Endometrial microvascular endothelial cells (primary cell): ENCODE data around the gene HS6ST2. TPM values are rescaled to one million over a fixed set of nuclear protein-coding genes. Genes with fewer than 3 reads are reported as not detected.

Experiments
- in situ Hi-C: cut with HindIII; loops from 2 replicates; pipeline ENCODE4 v1.10.0; 2017; ENCODE audit warnings: low sequenced_read_pairs, low pct_unique_long_range_greater_than_20kb; ENCODE audit errors: inconsistent ontology term
- total RNA-seq: library from RNA; depleted of rRNA; stranded (reverse); fragments of >200 nt; gene quantifications from one replicate; pipeline ENCODE4 v1.2.3, GENCODE V29; 2015; ENCODE audit errors: inconsistent ontology term

Gene HS6ST2
- total RNA-seq, 1 donor from 2014 or later: not detected

DNA sequence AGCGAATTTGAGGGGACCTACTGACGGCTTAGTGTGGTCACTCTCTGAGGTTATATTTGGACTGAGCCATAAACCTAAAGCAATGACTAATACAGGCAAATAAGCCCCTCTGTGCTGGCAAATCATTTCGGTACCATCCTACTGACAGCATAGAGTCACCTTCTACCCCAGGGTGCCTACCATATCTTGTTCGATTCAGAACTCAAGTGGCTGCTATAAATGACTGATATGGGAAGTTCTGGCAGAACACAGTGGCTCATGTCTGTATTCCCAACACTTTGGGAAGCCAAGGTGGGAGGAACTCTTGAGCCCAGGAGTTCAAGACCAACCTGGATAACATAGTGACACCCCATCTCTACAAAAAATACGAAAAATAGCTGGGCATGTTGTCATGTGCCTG is 243.5 kb downstream of the HS6ST2 start:
- in situ Hi-C loops: no loop called here

DNA sequence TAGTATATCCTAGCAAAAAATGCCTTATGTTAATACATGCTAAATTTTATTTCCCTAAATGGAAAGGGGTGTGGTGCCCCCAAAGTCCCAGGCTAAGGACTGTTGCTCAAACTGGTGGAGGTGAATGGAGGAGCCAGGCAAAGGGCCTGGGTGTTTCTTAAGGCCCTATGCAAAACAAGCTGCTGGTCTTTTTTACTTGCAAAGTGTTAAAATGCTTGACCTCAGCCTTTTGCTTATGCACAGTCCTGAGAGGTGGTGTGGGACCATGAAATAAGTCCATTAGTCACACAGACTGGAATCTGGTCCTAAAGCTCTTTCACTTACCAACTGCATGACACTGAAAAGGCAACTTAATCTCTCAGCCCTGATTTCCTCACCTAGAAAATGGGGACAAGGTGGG is 246.1 kb downstream of the HS6ST2 start:
- in situ Hi-C loops: no loop called here

DNA sequence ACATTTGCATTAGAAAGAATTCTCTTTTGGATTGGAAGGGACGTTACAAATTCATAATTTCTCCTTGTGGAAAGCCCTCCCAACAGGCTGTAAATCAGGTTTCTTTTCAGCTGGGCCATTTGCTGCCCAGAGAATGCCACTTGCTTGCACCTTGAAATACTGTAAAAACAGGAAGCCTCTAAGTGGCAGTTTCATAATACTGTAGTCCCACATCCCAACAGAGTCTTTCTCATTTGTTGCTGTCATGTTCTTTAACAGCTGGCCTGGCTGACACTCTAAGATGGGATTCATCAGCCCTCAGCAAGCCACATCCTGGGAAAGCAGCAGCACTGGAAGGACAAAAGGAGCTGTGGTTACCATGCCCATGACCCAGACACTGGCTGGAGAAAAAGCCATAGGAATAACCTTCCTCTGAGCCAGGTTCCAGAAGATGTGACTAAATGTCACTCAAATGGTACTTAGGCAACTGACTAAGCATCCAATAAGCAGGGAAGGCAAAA is 247.7 kb downstream of the HS6ST2 start:
- in situ Hi-C loops: no loop called here

DNA sequence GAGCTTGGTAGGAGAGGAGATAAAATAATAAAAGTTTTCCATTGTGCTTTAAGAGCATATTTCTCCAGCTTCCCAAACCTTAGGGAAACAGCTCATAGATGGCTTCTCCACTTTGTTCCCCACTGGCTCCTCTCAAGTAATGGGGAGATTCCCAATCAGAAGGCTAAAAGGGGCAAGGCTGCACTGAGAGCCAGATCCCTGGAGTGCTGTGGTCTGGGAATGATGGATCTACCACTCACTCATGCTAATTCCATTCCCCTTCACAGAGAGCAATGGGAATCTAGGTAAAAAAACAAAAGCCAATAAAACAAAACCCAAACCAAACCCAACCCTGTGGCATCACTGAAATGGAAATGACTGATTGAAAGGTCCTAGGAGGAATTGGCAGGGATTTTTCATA is 249.9 kb downstream of the HS6ST2 start:
- in situ Hi-C loops: no loop called here

DNA sequence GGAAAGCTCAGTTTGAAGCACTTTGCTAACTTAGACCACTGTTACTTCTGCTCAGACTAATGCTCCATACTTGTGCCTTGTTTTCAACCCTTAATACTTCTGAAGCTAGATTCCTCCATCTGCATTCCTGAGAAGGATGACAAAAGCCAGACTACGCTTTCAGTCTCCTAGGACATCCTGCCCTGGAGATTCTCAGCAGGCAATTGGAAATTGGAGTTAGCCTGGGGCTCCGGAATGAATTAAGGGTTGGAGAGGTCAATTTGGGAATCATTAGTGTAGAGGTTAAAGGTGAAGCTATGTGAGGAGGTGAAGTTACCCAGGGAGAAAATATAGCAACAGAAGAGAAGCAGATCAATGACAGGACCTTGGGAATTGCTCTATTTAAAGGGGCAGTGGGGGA is 253.7 kb downstream of the HS6ST2 start:
- in situ Hi-C loops: no loop called here

DNA sequence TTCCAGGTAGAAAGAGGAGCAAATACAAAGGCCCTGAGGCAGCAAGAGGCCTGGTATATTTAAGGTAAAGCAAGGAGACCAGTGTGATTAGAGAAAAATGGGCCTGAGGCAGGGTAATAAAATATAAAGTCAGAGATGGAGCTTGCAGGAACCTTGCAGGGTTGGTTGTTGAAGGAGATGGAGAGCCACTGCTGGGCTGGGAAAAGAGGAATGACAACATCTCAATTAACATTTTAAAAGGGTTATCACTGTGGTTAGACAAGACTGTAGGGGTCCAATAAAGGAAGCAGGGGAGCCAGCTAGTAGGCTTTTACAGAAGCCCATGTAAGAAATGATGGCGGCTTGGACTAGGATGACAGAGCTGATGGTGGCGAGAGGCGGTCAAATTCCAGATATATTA is 264.0 kb downstream of the HS6ST2 start:
- in situ Hi-C loops: no loop called here

DNA sequence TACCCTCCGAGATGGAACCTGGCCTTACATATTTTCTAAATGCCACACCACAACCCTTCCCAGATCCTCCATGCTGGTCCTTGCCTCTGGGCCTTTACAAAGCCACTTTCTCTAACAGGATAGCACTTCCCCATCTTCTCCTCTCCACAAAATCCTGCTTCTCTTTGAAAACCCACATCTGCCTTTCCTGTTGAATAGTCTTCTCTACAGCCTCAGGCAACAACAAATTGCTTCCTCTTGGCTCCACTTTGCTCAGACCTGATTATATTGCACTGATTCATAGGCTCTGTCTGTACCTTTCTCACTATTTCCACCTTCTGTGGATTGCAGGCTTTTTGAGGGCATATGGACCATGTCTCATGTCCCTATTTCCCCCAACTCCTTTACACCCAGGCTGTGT is 265.9 kb downstream of the HS6ST2 start:
- in situ Hi-C loops: no loop called here

DNA sequence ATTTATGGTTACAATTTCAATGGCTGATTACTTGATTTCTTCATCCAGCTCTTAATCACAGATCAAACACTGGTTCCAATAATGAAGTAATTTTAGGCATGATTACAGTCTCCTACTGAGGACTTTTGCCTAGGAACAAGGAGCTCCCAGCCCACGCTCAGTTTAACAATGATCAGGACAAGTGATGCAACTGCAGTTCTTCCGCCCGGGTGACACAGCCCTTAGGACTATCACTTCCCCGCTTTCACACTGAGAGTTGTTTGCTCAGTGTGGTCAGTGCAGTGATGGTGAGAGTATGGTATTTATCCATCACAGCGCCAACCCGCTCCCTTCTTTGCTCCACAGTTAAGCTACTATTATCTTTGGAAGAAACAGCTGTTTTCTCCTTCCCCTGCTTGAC is 266.4 kb downstream of the HS6ST2 start:
- in situ Hi-C loops: no loop called here

DNA sequence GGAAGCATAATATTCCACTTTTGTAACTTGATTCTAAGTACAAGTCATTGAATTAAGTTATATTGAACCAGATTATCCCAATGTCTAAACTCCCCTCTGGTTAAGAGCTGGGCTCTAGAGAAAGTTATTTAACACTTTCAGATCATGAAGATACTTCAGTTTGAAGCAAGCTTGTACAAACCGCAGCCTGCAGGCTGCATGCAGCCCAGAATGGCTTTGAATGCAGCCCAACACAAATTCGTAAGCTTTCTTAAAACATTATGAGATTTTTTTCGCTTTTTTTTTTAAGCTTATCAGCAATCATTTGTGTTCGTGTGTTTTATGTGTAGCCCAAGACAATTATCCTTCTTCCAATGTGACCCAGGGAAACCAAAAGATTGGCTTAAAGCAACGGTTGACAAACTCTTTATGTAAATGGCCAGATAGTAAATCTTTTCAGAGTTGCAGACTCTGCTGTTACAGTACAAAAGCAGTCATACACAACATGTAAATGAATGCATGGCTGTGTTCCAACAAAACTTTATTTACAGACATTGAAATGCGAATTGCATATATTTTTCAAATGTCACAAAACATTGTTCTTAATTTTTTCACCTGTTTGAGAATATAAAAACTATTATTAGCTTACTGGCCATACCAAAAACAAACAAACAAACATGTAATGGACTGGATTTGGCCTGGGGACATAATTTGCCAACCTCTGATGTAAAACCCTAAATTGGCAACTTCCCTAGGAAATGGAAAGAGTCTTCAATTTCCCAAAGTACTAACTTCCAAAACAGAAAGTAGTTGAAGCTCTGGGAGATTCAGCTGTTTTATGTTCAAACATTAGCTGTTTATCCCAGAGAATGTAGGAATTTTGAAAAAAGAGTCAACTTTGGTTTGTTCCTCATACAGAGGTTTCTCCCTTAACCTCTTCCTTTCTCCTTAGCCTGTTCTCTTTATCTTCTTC is 268.5 kb downstream of the HS6ST2 start:
- in situ Hi-C loops: no loop called here

DNA sequence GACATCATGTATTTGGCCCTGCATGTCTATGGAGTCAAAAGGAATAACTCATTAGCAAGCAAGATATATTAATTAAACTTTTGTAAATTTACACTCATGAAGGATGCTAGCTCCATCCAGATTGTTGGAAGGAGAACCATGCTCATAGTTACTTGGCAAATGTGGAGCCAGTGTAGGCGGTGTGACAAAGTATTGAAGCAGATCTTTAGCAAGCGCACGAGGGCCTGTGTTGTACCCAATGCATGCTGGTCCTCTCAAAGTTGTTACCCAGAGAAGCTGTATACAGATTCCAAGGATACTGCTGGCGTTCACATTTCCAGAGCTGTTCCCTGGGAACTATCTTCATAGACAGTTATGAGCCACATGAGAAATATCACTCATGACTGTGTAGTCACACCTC is 273.2 kb downstream of the HS6ST2 start:
- in situ Hi-C loops: no loop called here

DNA sequence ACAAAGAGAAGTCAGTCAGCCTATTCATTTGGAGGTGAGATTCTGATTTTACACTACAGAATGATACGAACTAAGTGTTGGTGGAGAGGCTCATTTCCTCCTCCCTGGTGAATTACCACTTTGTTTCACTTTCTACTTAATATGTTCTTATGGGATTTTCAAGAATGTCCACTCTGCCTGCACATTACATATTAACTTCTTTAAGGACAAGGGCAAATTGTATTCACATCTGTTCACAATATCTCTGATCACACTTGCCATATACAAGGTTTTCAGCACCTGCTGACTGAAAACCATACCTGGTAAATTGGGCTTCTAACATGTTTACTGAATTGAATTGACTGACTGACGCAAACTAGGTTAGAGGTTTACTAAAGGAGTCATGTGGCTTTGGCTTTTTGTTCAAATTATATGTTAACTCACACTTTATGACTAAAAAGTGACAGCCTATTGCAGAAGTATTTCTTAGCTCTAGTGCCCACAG is 281.2 kb downstream of the HS6ST2 start:
- in situ Hi-C loops: no loop called here

DNA sequence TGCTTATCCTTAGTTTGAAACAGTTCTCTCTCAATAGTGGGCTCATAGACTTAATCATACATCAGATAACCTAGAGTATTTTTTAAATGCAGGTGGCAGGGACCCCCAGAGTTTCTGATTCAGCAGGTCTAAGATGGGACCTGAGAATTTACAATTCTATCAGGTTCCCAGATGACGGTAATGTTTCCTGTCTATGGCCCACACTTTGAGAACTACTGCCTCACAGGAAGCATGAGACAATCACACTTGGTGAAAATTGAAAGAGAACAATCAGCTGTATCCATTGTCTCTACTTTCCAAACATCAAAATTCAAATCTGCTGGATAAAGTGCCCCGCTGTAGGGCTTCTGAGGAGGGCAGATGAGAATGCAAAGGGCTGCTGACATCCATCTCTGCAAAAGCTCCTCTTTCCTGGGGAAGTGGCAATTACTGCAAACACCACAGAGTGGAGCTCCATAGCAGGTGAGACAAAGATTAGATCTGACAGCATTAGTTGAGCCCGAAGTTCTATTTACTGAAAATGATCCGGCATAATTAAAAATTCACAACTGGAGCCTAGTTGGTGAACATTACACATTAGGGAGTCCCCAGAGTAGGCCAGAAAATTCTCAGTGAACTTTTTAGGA is 281.8 kb downstream of the HS6ST2 start:
- in situ Hi-C loops: no loop called here

DNA sequence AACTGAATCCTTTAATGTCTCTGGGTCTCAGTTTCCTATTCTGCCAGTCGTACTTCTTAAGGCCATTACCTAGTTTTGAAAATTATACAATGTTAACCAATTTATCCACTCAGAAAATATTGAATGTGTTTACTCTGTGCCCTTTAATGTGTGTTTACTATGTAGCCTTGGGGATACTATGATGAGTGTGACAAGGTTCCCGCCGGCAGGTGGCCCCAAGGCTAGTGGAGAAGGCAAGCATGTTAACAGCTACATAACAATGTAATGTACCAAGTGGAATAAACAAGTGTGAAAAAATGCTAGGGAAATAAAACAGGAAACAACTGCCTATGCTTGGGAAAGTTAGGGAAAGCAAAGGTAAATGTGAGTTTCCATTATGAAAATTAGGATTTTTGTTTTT is 282.3 kb downstream of the HS6ST2 start:
- in situ Hi-C loops: no loop called here

DNA sequence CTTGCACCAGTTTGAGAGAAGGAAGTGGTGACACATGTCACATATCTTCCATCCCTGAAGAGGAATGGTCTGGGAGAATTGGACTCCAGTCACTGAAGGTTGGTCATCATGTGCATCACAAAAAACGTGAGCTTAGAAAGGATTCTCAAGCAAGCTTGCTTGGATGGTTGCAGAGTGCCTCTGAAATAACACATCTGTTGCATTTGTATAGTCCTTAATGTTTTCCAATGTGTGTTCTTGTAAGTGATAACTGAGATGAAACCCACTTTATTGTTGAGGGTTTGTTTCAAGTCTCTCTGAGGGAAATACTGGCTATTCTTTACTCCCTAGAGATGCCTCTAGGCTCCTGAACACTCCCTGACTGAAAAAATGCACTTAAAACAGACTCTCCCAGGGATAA is 285.1 kb downstream of the HS6ST2 start:
- in situ Hi-C loops: no loop called here

DNA sequence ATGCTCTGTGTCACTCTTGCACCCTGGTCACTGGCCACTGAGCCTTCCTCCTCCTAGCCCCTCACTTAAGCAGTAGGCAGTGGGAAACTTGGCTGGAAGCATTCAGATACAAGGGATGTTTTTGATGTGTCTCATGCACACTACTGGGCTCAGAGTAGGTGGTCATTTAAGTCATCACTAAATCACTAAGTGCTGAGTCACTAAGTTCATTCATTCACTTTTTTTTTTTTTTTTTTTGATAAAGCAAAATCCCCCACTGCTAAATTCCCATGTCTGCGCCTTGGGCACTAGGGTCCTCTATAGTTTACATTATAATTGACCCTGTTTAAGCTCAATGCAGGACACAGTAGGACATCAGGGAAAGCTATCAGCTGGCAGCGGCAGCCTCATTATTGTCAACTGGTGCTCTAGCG is 287.2 kb downstream of the HS6ST2 start:
- in situ Hi-C loops: no loop called here

DNA sequence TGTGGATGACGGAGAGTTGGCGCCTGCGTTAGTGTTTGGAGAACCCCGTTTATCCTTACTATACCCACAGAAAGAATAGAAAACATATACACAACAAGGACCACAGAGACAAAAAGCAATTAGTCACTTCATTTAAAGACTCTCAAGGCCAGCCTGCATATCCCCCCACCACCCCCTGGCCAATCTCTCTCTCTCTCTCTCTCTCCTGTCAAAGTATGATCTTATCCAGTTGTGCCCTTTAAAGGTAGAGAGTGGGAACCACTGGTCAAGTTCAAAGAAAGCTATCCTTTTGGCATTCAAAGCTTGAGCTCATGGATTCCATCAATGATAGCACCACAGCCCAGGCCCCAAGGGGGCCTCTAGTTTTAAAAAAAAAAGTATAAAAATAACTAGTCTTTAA is 289.3 kb downstream of the HS6ST2 start:
- in situ Hi-C loops: no loop called here

DNA sequence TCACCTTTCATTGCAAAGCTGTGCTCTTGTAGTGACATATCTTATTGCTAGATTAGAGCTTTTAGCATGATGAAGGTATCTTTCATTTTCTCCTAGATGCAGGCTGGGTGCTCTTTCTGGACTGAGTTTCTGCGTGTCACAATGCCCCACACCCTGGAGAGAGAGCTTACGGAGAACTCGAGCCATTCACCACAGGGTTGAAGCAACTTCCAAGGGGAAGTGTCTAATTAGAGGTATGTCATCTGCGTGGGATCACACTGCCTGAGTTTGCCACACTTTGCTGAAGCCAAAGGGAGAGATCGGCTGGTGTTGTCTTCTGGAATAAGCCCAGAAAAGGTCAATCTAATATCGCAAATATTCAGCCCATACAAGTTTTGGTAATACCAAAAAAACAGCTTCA is 290.3 kb downstream of the HS6ST2 start:
- in situ Hi-C loops: no loop called here

DNA sequence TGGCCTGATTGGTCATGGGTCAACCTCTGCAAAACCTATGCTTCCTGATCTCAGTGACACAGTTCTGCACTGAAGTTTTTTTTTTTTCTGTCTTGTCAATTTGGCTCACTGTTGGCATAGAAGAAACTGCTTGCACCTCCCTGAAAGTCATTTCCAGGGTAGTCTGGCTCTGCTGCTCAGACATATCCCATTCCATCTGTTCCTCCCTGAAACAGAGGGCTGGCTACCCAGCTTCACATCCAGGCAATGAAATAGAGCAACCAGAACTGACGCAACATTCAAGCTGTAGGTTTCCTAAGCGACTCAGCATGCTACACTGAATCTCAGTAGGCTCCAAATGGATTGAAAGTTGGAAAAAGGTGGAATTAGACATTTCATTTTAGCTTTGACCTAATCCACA is 292.8 kb downstream of the HS6ST2 start:
- in situ Hi-C loops: no loop called here

DNA sequence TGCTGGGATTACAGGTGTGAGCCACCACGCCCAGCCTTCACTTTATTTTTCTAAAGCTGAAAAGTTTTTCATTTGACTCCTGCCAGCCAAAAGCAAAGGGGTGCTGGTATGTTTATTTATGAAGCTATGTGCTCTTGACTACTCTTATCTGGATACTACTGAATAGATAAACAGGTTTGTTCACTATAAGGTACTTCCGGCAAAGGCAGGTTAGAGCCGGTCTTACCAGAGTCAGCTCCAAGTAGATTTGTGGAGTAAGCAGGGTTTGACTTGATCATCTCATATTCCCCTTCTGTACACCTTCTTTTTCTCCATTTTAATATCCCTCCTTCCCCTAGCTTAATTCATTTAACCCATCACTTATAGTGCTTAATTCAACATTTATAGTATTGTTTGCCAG is 294.2 kb downstream of the HS6ST2 start:
- in situ Hi-C loops: no loop called here

DNA sequence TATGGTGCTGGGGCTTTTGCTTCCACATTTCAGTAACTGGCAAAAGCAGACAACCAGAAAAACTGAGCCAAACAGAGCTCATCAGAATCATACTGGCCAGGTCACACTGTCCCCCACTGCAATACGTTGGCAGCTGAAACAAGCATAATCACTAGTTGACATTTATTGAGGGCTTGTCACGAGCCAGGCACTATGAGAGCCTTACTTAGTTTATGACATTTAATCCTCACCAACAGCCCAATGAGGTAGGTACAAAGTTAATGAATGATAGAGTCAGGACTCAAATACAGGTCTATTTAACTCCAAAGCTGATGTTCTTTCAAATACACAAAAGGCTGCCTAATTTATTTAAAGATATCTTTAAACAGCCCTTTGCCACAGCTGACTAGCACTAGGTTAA is 295.6 kb downstream of the HS6ST2 start:
- in situ Hi-C loops: no loop called here
